HPDE6-E6E7 (cell line): ENCODE results near the gene INSYN2B.

Experiments used
- DNase-seq: peaks from one replicate; pipeline ENCODE4 v3.0.0; 2011; ENCODE audit warnings: missing footprints; ENCODE audit errors: extremely low spot score

INSYN2B gene

GRCh38 chr5:169893010-169893409 lies 87.3 kb downstream of the INSYN2B start:
- DNase-seq, result no peak

DNA sequence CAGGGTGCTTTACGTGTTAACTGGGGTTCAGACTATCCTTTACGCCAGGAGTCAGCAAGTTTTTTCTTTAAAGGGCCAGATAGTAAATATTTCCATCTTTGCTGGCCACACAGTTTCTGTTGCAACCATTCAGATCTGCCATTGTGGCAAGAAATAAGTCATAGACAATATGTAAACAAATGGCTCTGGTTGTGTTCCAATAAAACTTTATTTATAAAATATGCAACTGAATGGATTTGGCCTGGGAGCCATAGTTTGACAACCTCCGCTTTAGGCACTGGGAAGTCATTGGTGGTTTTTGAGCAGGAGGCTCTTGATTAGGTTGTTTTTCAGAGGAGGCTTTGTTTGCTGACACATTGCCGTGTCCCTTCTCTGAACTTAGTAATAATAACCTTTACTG lies 90.7 kb downstream of the INSYN2B start:
- no peak for DNase-seq

- DNase-seq, result no peak
Measured at GRCh38 chr5:169886677-169887076, 93.6 kb downstream of the INSYN2B start.

GRCh38 chr5:169886033-169886432 lies 94.3 kb downstream of the INSYN2B start:
- no peak for DNase-seq

DNA sequence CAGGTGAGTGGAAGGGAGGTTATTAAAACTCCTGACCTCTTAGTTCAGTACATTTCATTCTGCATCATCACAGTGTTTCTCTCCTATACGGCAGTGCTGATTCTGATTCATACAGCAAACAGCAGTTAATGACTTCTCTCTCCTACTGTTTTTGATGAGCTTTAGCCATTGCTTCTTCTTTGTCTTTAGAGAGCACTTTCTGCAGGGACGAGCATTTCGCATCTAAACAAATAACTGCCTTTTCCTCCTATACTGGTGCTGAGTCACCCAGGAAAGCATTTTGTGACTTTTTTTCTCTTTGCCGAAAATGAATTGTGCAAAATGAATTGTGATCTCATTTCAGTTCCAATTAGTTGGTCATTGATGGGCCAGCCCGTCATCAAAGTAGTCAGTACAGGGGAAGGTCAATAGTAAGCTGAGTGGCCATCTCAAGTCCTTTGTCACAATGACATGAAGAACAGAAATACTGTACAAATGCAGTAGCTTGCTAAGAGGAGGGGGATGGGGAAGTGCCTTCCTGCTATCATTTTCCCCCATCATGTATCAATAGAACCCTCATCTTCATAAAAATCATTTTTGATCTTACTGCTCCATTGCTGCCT lies 98.5 kb downstream of the INSYN2B start:
- DNase-seq, result no peak

DNA sequence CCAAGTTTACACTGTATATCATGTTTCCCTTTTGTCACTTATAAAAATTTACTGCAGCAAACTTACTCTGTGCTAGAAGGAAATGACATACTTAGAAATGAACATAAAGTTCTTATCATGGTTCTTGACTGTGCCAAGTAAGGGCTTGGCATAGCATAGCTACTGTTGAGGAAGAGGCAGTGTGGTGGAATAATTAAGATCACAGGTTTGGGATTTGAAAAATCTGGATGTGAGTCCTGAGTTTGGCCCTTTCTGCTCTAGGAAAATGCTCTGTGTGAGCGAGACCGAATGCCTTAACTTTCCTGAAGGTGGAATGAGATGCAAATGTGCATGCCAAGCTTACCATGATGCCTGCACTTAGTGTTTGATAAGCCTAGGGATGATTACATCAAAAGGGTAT lies 99.5 kb downstream of the INSYN2B start:
- no peak for DNase-seq

- DNase-seq, result no peak
Measured at GRCh38 chr5:169880012-169880663, 100.2 kb downstream of the INSYN2B start.

DNA sequence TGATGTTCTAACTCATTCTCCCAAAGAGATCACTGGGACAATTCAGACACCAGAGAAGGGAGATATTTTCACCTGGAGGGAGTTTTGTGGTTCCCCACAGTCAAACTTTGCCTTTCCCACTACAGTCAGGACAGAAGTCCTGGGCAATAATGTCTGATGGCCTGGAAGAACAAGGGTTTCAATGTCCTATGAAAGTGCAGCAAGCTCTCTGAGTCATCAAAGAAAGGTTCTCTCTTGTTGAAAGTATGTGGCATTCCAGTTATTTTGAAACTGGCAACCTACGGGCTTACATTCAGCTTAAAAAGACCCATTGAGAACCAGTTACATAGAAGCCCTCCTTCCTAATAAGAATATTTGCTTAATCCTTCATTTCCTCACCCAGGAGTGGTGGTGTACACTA lies 103.9 kb downstream of the INSYN2B start:
- DNase-seq, result no peak

DNA sequence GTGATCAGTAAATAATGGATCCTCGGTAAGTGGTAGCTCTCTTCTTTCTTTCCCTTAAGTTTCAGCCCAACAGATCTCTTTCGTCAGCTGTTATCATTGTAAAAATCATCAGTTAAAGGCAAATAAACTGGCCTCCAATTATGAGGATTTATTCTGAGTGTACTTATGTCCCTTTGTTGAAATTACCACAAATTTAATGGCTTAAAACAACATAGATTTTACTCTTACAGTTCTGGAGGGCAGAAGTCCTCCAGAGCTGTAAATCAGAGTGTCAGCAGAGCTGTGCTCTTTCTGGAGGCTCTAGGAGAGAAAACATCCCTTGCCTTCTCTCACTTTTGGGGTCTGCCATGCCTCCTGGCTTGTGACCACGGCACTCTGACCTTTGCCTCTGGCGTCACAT lies 104.6 kb downstream of the INSYN2B start:
- no peak for DNase-seq

DNA sequence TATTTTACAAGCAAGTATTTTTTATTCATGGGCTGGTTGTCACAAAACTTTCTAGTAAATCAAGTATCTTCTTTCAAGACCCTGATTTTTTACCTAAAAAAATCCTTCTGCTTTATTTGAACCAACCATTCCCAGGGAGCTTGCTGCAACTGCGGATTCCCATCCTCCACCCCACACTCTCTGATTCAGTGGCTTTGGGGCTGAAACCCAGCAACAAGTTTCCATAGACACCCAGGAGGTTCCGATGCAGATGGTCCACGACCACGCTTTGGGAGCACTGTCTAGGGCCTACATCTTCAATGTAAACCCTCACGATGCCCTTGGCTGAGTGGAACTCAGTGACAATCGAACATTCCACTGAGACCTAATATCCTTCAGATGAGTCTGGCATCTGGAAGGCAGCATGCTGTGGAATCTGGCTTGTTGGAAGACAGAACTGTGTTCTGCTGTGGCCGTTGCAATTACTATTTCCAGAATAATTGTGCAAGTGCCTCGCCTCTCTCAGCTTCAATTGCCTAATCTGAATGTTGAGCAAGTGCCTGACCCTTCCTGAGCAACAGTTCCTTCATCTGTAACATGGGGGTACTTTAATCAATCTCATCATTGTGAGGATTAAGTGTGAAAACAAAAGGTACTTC lies 105.1 kb downstream of the INSYN2B start:
- no peak for DNase-seq

DNA sequence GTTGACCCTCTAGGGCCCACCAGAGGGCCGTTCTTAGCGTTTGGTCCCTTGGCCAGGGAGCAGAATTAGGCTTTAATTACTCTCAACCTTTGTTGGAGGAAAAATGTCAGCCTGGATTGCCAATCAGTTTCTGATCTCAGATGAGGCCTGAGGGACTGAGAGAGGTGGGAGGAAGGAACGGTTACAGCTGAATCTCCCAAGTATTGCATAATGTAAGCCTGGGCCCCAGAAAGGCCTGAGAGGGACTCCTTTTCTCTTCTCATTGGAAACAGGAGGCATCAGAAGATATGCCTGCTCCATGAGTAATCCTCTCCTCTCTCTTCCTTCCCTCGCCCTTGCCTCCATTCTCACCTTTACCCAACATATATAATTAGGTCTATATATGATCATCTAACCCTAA lies 105.7 kb downstream of the INSYN2B start:
- no peak for DNase-seq

GRCh38 chr5:169873642-169874041 lies 106.7 kb downstream of the INSYN2B start:
- no peak for DNase-seq

DNA sequence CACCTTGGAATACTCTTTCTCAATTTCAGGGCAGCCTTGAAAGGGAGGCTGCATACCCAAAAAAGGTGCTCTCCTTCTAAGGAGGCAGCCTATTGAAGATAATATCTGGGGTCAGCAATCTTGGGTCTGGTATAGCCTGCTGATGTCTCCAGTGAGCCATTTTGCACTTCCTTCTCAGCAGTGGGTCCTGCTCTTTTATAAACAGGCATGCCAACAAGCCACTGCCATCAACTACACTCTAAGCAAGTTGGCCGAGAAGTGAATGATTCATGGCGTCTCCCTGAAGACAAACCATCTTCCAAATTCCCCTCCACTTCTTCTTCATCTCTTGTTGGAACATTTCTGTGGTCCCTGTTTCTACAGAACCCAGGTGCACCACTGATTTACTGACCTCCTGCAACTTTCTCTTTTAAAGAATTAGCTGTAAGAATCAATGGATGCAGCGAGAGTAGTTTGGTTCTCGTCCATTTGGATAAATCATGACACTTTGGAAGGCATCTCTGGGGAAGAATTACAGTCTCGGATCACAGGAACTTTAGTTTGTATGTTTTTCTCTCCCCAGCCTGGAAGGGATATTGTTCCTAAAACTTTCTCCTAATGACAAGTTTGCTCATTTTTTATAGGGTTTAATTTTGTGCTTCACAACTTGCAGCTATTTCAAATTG lies 108.3 kb downstream of the INSYN2B start:
- DNase-seq, result no peak

- DNase-seq, result no peak
Measured at GRCh38 chr5:169870211-169870610, 110.1 kb downstream of the INSYN2B start.

DNA sequence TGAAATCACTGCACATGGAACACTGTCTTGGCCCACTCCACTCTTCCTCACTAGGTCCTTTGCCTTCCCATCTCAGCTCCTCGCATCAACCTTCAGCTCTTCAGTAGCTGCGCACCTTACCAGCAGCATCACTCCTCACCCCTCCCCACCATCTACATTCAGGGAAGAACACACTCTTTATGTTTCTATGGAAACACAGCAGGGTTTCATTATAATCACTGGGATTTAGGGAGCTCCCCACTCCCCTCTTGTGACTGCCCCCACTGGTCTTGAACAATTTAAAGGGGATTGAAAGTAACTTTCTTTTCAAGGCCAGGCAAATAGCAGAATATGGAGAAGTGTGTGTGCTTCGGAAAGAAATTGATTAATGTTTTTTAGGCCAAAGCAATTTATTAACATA lies 111.2 kb downstream of the INSYN2B start:
- DNase-seq, result no peak

DNA sequence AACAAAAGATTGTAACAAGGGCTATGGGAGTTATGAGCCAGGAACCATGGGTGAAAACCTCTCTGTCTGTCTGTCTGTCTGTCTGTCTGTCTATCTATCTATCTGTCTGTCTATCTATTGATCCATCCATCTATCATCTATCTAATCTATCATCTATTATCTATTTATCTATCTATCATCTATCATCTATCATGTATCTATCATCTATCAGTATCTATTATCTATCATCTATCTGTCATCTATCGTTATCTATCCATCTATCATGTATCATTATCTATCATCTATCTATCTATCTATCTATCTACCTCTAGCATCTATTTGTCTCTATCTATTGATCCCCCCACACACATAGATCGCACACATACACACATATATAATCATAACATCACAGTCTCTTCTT lies 112.9 kb downstream of the INSYN2B start:
- DNase-seq, result no peak

DNA sequence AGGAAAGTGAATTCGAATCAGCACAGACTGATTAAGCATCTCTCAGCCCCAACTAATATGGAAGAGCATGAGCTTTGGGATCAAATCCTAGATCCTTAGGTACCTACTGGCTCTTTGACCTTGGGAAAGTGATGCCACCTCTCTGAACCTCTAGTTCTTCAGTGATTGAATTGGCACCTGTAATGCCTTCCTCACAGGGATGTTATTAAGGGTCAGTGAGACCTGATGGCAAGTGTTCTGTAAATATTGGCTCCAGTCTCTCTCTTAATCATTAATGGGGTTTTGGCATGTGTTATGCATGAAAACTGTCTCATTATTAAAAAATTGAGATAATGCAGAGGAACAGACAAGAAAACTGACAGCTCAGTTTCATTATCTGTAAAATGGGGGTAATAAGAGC lies 115.8 kb downstream of the INSYN2B start:
- no peak for DNase-seq

GRCh38 chr5:169862391-169862811 lies 117.9 kb downstream of the INSYN2B start:
- DNase-seq, result no peak

- DNase-seq, result no peak
Measured at GRCh38 chr5:169861934-169862333, 118.4 kb downstream of the INSYN2B start.

GRCh38 chr5:169861433-169861832 lies 118.9 kb downstream of the INSYN2B start:
- DNase-seq, result no peak

DNA sequence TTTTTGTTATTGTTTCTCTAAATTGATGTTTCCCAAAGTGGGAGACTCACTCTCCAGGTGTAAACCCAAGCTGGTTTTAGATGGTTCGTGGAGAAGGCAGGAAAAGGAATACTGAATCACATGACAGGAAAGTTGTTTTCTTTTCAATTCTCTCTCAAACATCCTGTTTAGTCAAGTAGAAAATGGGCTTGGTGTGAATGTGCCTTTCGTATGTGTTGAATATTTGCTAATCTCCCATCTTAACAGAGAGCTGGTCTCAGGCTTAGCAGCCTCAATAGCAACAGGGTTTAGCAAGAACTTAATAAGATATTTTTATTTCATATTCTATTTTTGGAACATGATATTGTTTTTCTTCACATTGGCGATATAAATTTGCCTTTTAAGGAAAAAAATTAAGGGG lies 119.7 kb downstream of the INSYN2B start:
- DNase-seq, result no peak

GRCh38 chr5:169856571-169856970 lies 123.7 kb downstream of the INSYN2B start:
- peak; percentile 14 for DNase-seq

DNA sequence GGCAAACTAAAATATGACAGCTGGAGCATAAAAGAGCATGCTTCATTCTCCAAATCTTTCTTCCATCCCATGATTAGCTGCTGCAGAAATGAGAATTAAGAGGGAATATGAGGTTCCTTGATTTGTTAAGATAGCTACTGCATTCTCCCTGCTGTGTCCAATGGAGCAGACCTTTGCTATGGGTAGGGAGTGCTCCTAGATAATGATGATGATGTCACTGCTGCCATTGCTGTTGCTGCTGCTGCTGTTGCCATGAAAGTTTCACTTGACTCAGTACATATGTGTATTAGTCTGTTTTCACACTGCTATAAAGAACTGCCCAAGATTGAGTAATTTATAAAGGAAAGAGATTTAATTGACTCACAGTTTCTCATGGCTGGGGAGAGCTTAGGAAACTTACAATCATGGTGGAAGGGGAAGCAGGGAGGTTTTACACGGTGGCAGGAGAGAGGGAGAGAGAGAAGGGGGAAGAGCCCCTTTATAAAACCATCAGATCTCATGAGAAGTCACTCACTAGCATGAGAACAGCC lies 128.9 kb downstream of the INSYN2B start:
- DNase-seq, result no peak
